Measurements from ENCODE around the gene ZP1. TPM values are rescaled to one million over a fixed set of nuclear protein-coding genes. Genes with fewer than 3 reads are reported as not detected.
A peak's percentile ranks its signal among the peaks of the same experiment; 100 is the strongest.

The ZP1 gene
- total RNA-seq, 2 donors from 2014 or later, result 0.16 TPM; not detected in 1

DNA sequence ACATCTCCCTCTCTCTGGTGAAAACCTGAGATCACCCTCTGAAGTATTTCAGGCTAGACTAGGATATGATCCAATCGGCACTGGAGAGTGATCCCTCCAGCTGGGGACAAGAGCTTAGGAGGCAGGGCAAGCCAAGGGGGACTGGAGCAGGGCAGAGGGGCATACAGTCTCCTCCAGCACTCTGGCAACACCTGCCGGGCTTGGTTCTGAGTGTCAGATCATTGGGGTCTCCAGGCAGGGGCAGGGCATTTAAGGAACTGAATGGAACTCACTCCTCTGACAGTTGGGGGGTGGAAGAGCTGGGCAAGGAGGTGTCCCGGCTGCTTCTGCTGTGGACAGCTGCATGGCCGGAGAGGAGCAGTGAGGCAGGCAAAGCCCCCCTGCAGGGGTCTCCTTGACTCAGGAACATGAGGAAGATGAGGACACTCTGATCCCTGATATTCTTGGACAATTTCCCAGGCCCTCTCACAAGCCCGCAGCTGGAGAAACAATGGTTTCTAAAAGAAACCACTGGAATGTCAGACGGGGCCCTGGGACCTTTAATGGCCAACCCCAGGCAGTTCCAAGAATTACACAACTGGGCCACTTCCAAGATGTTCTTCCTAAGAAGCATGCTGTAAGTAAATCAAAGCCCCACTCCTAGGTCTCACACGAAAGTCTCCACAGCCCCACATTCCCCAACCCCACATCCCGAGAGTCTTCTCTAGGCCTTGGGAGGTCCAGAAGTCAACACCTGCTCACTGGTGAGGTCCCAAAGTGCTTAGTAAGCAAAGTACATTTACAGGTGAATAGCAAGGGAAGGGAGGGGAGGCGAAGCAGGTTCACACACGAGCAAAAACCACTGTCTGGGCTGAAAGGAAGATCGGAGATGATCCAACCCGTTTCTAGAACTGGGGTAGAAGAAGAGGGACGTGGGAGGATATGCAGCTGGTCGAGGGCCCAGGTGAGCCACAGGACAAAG, 26.6 kb upstream of the ZP1 start:
- Mint-ChIP-seq H3K4me1 (peaks cover 33% of the 10 kb centered on the region), H3K4me3 (peak overlapping the region; percentile 94), H3K27me3 (no peaks in the 10 kb centered on the region), H3K9me3 (peaks cover 4% of the 10 kb centered on the region), H3K36me3 (ENCODE audit: low read depth) (peaks cover 41% of the 10 kb centered on the region), H3K27ac (peak overlapping the region; percentile 95)
- no peak for ATAC-seq (replicated peaks)

DNA sequence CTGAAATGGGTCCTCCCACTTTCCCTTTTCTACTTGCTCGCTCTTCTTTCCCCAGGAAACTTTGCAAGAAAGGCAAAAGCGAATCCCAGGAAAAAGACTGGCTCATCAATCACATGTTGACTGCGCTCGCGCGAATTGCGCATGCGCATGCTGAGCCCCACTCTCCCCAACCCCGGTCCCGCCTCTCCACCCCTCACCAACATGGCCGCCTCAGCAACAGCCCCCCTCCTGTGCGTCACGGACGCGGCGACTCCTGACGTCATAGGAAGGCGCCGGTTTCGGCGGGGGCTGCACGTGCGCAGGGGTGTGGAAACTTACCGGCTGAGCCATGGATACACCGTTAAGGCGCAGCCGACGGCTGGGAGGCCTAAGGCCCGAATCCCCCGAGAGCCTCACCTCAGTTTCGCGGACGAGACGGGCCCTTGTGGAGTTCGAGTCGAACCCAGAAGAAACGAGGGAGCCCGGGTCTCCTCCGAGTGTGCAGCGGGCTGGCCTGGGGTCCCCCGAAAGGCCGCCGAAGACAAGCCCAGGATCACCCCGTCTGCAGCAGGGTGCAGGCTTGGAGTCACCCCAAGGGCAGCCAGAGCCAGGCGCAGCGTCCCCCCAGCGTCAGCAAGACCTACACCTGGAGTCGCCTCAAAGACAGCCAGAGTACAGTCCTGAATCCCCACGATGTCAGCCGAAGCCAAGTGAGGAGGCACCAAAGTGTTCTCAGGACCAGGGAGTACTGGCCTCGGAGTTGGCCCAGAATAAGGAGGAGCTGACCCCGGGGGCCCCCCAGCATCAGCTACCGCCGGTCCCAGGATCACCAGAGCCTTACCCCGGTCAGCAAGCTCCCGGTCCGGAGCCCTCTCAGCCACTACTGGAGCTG, 25.3 kb upstream of the ZP1 start, which contains the start of gene CCDC86:
CCDC86 (plus strand) TSS at position 317 of the 871 bp plus-strand sequence; CDS start at position 329, 12 bp downstream.
- Mint-ChIP-seq H3K4me1 (peaks cover 33% of the 10 kb centered on the region), H3K36me3 (ENCODE audit: low read depth) (peaks cover 54% of the 10 kb centered on the region), H3K9me3 (peaks cover 4% of the 10 kb centered on the region), H3K4me3 (peak within 1 kb of the TSS; percentile 94), H3K27ac (peak within 1 kb of the TSS; percentile 95), H3K27me3 (no peaks in the 10 kb centered on the region)
- peak; percentile 95 for ATAC-seq (replicated peaks)

DNA sequence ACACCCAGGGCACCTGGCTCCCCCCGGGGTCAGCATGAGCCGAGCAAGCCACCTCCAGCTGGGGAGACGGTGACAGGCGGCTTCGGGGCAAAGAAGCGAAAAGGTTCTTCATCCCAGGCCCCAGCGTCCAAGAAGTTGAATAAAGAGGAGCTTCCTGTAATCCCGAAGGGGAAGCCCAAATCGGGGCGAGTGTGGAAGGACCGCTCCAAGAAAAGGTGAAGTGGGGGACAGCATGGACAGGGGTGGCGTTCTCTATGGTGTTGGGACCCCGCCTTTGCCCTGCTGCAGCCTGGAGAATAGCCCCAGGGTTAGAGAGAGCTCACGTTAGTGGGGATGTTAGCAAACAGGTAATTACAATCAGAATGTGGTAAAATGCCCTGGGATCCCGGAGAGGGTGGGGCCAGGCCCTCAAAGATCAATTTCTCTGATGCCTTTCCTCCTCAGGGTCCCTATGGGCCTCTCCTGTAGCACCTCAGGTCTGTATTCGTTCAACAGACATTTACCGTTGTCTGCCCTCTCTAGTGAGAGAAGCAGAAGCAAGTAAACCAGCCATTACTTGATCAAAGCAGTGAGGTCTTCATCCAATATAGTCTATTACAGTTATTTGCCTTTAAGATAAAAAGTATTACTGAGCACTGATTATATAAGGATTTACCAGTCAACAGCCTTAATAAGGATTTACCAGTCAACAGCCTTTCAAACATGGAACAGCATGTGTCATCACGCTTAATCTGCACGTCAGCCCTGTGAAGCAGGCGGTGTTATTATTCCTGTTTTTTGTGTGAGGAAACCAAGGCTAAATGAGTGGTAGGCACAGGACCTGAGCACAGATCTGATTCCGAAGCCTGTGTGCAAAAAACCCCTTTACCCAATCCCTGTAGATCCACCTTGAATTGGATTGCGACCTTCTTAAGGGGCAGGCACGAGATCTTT, 24.4 kb upstream of the ZP1 start:
- H3K4me1 Mint-ChIP-seq, result peaks cover 33% of the 10 kb centered on the region
- peak overlapping the region; percentile 94 for H3K4me3 Mint-ChIP-seq
- ATAC-seq (replicated peaks), result no peak
- no peaks in the 10 kb centered on the region for H3K27me3 Mint-ChIP-seq
- H3K36me3 Mint-ChIP-seq (ENCODE audit: low read depth), result peaks cover 63% of the 10 kb centered on the region
- H3K27ac Mint-ChIP-seq, result peak overlapping the region; percentile 95
- H3K9me3 Mint-ChIP-seq, result peaks cover 4% of the 10 kb centered on the region

DNA sequence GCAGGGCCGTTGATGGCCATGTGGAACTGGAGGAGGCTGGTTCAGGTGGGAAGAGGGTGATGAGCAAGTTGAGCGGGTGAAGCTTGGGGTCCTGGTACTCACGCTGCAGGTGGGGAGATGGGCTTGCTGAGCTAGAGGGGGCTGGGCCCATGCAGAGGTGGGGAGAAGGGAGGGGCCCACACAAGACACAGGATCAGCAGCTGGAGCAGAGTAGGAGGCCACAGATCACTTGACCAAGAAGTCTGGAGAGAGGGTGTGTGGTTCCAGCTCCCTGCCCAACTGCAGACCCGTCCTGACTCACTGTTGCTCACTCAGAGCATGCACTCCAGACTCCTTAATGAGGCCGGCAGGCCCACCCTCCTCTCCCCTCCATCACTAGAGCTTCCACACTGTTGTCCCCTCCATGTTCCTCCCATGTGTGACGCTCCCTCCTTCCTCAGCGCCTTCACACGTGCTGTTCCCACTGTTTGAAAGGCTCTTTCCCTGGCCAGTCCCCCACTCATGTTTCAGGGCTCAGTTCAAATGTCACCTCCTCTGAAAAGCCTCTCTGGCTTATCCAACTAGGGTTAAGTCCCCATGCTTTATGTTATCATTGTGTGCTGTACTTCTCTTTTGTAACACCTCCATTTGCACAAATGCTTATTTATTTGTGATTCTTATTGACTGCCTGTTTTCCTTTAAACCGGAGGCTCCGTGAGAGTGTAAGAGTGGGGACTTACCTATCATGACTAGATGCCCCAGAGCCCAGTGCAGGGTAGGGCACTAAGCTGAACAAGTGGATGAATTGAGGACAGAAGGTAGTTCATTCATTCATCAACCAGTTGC, 23.1 kb upstream of the ZP1 start:
- Mint-ChIP-seq H3K9me3 (peaks cover 4% of the 10 kb centered on the region), H3K4me3 (peak overlapping the region; percentile 94), H3K27me3 (no peaks in the 10 kb centered on the region), H3K27ac (peak overlapping the region; percentile 95), H3K4me1 (peaks cover 33% of the 10 kb centered on the region), H3K36me3 (ENCODE audit: low read depth) (peaks cover 76% of the 10 kb centered on the region)
- no peak for ATAC-seq (replicated peaks)

DNA sequence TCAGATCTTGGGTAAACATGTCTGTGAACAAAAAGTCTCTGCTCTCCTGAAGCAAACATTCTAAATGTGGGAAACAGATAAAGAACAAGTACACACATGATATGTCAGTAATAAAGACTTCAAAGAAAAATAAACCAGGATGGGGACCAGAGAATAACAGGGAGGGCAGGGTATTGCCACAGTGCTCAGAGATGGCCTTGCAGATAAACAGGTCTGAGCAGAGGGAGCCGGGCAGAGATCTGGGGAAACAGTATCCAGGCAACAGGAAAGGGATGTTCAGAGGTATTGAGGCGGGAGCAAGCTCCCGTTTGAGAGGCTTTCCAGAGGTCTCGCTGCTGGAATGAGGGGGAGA, 22.5 kb upstream of the ZP1 start:
- Mint-ChIP-seq H3K27me3 (no peaks in the 10 kb centered on the region), H3K36me3 (ENCODE audit: low read depth) (peaks cover 82% of the 10 kb centered on the region), H3K4me3 (peak overlapping the region; percentile 94), H3K9me3 (peaks cover 4% of the 10 kb centered on the region), H3K4me1 (peaks cover 33% of the 10 kb centered on the region), H3K27ac (peak overlapping the region; percentile 95)
- ATAC-seq (replicated peaks), result no peak

DNA sequence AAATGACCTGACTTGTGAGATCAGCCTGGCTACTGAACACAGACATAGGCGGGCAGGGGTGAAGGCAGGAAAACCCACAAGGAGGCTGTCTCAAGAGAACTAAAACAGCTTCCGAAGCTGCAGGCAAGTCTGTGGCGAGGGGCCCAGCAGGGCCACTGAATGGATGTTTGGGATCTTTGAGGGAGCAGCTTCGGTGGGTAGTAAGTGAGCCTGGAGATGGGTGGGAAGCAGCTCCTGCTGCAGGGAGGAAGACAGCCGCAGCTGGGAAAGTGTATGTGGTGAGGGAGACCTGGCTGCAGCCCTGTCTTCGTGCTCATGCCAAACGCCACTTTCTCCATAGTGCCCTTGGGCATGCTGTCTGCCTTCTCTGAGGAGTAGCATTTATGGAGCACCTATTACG, 22.0 kb upstream of the ZP1 start:
- peak overlapping the region; percentile 94 for H3K4me3 Mint-ChIP-seq
- peaks cover 33% of the 10 kb centered on the region for H3K4me1 Mint-ChIP-seq
- peaks cover 4% of the 10 kb centered on the region for H3K9me3 Mint-ChIP-seq
- peak overlapping the region; percentile 95 for H3K27ac Mint-ChIP-seq
- no peaks in the 10 kb centered on the region for H3K27me3 Mint-ChIP-seq
- H3K36me3 Mint-ChIP-seq (ENCODE audit: low read depth), result peaks cover 87% of the 10 kb centered on the region
- no peak for ATAC-seq (replicated peaks)

DNA sequence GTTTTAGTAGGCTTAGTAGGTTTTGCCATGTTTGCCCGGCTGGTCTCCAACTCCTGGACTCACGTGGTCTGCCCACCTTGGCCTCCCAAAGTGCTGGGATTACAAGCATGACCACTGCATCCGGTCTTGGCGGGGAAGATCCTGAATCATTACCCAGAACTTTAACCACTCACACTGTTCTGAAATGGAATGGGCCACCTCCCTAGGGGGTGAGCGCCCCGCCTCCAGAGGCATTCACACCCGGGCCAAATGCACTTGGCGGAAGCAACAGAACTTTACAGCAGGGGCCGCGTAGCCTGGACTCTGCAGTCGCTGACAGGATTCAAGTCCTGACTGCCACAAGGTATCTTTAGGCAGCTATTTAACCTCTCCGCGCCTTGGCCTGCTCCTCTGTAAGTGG, 20.1 kb upstream of the ZP1 start:
- no peak for ATAC-seq (replicated peaks)
- no peaks in the 10 kb centered on the region for H3K27me3 Mint-ChIP-seq
- no peak overlapping the region for H3K4me3 Mint-ChIP-seq
- peaks cover 22% of the 10 kb centered on the region for H3K4me1 Mint-ChIP-seq
- H3K27ac Mint-ChIP-seq, result no peak overlapping the region
- H3K36me3 Mint-ChIP-seq (ENCODE audit: low read depth), result peaks cover 98% of the 10 kb centered on the region
- H3K9me3 Mint-ChIP-seq, result no peaks in the 10 kb centered on the region

DNA sequence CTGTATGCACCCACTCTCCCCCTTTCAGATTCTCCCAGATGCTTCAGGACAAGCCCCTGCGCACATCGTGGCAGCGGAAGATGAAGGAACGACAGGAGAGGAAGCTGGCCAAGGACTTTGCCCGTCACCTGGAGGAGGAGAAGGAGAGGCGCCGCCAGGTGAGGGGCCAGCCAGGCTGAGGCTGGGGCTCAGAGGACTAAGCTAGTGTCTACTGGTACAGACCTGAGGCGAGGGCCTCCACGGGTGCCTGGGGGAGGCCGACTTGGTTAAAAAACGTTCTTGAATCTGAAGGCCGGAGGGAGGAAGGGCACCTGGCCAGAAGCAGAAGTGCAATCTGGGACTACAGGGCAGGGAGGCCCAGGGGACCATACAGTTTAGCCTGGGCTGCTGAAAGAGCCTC, 19.4 kb upstream of the ZP1 start:
- Mint-ChIP-seq H3K4me3 (no peak overlapping the region), H3K36me3 (ENCODE audit: low read depth) (peaks cover 93% of the 10 kb centered on the region), H3K9me3 (no peaks in the 10 kb centered on the region), H3K4me1 (peaks cover 22% of the 10 kb centered on the region), H3K27me3 (no peaks in the 10 kb centered on the region), H3K27ac (no peak overlapping the region)
- ATAC-seq (replicated peaks), result no peak

DNA sequence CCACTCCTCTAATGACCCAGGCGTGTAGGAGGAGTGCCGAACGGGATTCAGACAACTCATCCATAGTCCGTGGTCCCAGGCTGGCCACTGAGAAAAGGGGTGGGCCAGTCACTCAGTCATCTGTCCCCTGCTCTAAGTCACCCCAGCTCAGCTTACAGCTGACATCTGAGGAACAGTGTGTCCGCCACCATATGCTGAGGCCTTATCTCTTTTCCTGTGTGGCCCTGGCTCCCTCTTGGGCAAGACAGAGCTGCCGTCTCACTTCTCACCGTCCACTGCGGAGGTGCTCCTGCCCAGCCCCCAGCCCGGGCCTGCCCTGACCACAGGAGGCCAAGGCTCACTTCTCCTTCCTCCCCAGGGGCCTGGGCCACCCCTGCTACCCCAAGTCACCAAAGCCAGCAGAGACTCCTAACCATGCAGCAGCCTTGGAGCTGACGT, 18.6 kb upstream of the ZP1 start:
- peaks cover 89% of the 10 kb centered on the region for H3K36me3 Mint-ChIP-seq (ENCODE audit: low read depth)
- H3K9me3 Mint-ChIP-seq, result no peaks in the 10 kb centered on the region
- peaks cover 17% of the 10 kb centered on the region for H3K4me1 Mint-ChIP-seq
- H3K27ac Mint-ChIP-seq, result peak overlapping the region; percentile 73
- no peak overlapping the region for H3K4me3 Mint-ChIP-seq
- ATAC-seq (replicated peaks), result no peak
- no peaks in the 10 kb centered on the region for H3K27me3 Mint-ChIP-seq

DNA sequence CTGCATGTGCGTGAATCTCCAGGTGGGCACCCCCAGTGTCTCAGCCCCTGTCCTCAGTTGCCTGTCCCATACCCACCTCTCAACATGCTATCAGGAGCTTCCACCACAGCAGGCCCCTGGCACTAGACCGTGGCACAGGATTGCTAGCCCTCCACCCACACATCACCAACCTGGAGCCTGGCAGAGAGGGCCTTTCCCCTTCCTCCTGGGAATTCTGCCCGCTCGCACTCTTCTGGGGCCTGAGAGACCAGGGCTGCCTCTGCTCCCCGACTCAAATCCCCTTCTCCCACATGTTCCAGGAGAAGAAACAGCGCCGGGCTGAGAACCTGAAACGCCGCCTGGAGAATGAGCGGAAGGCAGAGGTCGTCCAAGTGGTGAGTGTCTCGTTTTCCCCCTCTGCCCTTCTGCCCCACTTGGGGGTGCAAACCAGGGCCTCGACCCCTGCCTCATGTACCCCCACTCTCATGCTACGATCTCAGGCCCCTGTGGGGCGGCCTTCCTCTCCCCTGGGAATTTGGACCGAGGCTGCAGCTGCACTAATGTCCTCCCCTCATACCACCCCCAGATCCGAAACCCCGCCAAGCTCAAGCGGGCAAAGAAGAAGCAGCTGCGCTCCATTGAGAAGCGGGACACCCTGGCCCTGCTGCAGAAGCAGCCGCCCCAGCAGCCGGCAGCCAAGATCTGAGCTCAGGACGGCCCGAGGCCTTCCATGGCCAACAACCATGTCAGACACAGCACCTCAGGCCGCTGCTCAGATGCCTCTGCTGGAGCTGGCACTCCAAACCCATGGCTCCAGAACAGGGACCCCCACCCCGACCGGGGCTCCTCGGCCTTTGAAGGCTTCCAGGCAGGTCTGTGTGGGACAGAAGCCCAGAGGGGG, 17.5 kb upstream of the ZP1 start:
- Mint-ChIP-seq H3K36me3 (ENCODE audit: low read depth) (peaks cover 77% of the 10 kb centered on the region), H3K27me3 (no peaks in the 10 kb centered on the region), H3K4me1 (peaks cover 7% of the 10 kb centered on the region), H3K27ac (no peak overlapping the region), H3K9me3 (no peaks in the 10 kb centered on the region), H3K4me3 (no peak overlapping the region)
- no peak for ATAC-seq (replicated peaks)

DNA sequence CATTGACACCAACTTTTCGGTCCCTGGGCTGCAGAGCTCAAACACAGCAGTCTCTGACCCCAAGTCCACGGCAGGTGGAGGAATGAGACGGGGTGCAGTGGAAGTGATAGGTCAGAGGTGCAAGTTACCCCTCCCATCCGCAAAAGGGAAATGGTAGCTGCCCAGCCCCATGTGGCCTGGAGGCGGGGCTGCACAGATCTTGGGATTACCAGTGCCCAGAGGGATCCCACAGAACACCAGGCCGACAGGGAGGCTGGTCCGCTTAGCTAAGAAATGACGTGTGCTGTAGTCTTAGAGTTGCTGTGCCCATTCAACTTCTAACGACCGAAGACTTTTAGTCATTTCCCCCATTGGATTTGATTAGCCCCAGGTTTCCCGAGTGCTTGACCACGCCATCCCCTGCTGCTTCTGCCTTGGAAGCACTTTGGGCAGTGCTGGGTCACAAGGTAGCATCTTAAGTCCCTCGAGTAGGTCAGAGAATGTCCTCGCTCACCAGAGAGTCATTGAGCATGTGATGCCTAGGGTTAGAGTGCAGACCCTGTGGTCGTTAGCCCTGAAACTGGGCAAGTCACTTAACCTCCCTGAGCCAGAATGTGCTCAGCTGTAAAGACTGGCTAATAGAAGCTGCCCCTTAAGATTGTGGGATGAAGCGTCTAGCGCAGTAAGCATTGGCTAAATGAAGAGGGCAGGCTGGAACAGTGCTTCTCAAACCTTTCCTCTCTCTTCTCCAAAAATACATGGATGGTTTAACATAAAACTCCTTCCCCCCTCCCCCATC, 15.8 kb upstream of the ZP1 start:
- peaks cover 63% of the 10 kb centered on the region for H3K36me3 Mint-ChIP-seq (ENCODE audit: low read depth)
- no peak overlapping the region for H3K4me3 Mint-ChIP-seq
- no peaks in the 10 kb centered on the region for H3K4me1 Mint-ChIP-seq
- no peaks in the 10 kb centered on the region for H3K9me3 Mint-ChIP-seq
- H3K27me3 Mint-ChIP-seq, result no peaks in the 10 kb centered on the region
- ATAC-seq (replicated peaks), result no peak
- no peak overlapping the region for H3K27ac Mint-ChIP-seq
